Activated CD4-positive, alpha-beta T cell treated with anti-CD3 and anti-CD28 coated beads for 24 hours (primary cell): ENCODE results near the gene PSAP.
"Not testable (repeated sequence)": the region's sequence is repeated elsewhere in the genome, so short reads cannot be mapped to it uniquely, and the experiment has no call there.

ENCODE experiments used
- DNase-seq, 2 donors: peaks; one replicate each; pipeline ENCODE4 v3.0.0-alpha.2; 2020; ENCODE audit warnings: low read depth in 2 of 2

The PSAP gene

DNA sequence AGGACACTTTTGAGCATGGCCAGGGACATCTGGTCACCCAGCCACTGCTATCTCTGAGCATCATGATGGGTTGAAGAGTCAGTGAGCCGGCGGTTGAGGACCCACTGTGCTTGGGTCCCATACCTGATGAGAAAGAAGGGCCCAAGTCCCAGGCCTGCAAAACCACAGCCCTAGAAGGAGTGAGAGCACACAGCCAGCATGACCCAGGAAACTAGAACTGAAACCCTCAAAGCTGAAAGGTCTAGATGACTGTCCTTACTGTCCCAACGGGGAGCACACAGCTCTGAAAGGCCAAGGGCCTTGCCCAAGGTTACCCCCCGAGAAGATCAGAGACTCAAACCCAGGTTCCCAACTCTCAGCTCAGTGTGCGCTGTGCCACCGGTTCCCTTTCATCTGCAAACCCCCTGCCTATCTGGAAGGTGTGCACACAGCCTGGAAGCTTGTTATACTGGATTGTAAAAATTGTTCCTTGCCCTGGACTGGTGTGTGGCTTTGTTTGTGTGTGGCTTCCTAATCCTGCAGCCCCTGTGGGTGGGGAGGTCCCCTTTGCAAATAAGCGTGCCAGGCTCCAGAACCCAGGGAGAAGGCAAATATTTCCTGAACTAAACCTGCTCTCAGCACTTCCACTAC, 22.6 kb upstream of the PSAP start:
- no peak for DNase-seq

DNA sequence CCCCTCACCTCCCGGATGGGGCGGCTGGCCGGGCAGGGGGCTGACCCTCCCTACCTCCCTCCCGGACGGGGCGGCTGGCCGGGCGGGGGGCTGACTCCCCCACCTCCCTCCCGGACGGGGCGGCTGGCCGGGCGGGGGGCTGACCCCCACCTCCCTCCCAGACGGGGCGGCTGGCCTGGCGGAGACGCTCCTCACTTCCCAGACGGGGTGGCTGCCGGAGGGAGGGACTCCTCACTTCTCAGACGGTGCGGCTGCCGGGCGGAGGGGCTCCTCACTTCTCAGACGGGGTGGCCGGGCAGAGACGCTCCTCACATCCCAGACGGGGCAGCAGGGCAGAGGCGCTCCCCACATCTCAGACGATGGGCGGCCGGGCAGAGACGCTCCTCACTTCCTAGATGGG, 18.6 kb upstream of the PSAP start:
- not testable (repeated sequence) for DNase-seq

GRCh38 chr10:71868192-71868697, 17.2 kb upstream of the PSAP start:
- DNase-seq, result no peak

DNA sequence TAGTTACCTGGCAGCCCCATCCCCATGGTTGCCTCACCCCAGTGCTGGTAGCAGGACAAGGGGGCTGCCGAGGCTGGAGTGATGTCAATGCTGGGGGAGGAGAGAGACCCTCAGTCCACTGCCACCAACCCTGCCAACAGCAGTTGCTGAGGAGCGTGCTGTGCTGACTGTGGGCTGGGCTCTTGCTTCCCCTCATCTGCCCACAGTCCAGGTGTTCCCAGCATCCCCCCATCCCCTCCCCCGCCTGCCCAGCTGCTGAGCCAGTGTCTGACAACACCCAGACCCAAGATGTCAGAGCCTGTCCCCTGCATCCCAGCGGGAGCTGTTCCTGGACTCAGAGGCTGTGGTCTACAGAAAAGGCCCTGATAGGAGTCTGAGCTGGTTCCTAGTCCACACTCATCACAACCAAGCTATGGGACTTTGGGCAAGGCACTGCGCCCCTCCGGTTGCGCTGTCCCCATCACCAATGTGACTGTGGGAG, 14.6 kb upstream of the PSAP start:
- DNase-seq, result no peak

DNA sequence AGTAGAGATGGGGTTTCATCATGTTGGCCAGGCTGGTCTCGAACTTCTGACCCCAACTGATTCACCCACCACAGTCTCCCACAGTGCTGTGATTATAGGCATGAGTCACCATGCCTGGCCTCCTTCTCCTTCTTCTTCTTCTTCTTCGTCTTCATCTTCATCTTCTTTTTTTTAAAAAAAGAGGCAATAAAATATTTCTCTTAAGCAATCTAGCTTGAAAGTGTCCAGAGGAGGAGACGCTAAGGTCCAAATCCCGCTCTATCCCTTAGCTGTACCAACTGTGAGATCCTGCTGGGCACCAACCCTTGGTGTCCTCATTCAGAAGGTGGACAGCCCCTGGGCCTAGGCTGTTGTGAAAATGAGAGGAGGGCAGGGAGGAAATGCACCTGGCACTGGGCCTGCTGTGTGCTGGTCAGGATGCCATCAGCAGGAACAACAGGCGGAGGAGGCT, 13.9 kb upstream of the PSAP start:
- DNase-seq, result no peak

DNA sequence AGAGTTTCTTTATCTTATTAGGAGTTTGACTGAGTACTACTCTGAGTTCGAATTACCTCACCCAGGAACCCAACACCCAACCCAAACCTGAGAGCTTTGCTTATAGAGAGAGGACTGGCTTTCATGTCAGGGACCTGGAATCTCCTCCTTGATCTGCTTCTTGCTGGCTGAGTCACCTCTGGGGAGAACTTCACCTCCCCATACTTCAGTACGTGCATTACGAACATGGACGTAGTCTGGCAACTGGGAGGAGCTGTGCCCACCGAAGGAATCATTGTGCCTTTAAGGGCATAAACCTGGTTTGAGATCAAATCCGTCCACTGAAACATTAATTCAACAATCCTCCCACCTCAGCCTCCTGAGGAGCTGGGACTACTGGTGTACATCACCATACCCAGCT, 12.2 kb upstream of the PSAP start:
- no peak for DNase-seq

DNA sequence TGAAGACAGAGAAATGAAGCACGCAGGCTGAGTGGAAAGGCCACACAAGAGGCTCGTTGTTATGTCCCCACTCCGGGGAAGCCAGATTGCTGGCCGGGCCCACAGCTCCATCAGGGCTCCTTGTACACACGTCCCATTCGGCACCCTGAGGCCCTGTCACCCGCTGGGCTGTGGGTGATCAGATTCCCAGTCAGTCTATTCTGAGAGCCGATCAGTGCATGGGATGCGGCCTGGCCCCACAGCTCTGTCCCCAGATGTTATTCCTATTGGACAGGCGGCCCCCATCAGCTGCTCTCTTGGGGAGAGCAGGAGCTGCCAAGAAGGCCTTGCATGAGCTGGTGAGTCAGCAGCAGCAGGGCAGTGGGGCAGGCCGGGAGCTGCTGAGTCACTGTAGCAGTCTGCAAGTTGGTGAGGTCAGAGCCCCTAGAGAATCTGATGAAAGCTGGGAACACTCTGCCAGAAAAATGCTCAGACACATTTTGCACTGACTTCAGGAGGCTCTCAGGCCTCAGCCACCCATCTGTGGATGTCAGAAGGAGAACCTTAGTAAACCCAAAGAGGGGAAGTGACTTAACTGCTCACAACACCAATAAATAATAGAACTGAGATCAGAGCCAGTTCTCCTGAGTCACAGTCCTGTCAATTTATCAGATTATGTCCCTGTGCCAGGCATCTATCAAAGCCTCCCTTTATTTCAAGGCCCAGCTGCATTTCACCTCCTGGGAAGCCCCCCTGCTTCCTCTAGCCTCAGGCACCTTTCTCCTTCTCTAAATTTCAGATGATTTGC, 9.4 kb upstream of the PSAP start:
- no peak for DNase-seq

GRCh38 chr10:71857934-71858890, 7.2 kb upstream of the PSAP start:
- no peak for DNase-seq

DNA sequence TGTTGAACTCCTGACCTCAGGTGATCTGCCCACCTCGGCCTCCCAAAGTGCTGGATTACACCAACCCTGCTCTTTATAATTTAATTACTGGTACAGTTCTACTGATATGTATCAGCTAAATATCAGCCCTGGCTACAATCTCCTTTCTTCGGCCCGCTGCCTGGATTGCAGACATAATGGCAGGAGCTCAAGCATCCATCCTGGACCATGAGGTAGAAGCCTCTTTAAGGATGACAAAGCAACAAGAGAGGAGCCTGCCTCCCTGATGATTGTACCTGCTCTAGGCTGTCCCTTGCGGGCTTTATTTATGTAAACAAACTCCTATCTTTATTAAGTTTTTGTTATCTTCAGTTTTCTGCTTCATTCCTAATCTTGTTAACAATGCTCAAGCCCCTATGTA, 5.6 kb upstream of the PSAP start:
- no peak for DNase-seq

- no peak for DNase-seq
These were observed 3.0 kb upstream of the PSAP start for GRCh38 chr10:71854031-71854430.

- DNase-seq, result no peak
These were observed 1.4 kb upstream of the PSAP start for GRCh38 chr10:71852355-71852937.

GRCh38 chr10:71851465-71852095, 529 bp upstream of the PSAP start:
- not testable (repeated sequence) for DNase-seq

DNA sequence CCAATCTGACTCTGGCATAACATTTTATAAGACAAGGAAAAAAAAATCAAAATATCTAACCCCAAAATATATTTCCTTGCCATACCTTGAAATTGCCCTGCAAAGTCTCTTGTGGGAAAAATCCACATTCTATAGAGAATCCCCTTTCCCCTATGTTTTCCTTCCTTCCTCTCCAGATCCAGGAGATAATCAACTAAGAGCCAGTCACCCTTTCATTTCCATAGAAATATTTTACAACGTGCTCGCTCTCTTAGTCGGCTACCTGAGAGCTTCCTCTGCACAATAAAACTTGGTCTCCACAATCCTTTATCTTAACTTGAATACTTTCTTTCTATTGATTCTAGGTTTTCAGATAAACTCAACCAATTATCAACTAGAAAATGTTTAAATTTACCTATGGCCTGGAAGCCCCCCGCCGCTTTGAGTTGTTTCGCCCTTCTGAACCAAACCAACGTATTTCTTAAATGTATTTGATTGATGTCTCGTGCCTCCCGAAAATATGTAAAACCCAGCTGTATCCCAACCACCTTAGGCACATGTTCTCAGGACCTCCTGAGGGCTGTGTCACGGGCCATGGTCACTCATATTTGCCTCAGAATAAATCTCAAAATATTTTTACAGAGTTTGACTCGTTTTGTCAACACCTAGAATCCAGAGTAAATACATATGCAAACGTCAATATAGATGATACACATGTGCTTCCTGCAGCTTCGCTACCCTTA, 869 bp downstream of the PSAP start:
- no peak for DNase-seq

DNA sequence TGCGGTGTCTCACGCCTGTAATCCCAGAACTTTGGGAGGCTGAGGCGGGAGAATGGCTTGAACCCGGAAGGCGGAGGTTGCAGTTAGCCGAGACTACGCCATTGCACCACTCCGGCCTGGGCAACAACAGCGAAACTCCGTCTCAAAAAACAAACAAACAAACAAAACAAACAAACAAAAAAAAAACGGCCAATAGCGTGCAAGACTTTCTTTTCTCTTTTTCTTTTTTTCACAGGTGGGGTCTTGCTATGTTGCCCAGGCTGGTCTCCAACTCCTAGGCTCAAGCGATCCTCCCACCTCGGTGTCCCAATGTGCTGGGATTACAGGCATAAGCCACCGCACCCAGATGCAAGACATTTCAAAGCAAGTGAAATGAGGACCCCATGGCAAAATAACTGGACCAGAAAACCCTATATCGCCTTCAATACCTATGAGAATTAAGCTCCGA, 1.6 kb downstream of the PSAP start:
- DNase-seq, result no peak

DNA sequence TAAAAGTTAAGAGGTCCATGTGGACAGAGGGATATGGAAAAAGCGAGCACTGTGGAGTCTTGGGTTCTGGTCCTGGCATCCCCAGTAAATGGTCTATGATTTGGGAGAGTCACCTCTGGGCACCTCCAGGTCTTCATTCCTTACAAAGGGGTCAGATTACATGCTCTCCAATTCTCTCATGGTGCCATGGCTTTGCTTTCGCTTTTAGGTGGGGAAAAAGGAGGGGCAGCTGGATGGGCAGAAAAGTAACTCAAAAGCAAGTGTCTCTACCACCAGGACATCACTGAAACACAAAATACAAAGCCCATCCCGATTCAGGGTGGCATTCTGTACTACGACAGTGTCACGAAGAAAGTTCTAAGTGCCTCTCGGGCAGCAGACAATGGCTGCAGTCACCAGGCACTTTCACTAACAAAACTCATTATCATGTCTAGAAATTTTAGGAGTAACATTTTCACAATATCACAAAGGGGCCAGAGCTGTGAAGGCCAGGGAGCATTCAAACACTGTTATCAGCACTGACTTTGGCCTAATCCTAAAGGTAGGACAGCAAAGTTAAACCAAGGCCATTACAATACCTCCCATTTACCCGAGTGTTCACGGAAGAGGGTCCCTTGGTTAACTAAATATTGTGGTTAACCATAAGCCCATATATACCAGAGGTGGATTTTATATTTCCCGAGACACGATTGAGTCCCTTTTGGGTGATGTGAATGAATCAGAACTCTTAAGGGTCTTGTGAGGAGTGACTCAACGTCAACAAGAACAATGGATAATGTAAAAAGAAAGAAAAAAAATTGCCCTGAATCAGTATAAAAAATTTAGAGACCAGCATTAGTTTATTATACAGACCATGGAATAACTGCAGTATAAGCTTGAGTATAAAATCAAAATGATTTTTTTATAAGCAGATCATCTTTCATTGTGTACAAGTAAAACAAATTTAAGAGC, 2.5 kb downstream of the PSAP start:
- DNase-seq, result no peak

- DNase-seq, result no peak
These were observed 3.6 kb downstream of the PSAP start for GRCh38 chr10:71847418-71847817.

DNA sequence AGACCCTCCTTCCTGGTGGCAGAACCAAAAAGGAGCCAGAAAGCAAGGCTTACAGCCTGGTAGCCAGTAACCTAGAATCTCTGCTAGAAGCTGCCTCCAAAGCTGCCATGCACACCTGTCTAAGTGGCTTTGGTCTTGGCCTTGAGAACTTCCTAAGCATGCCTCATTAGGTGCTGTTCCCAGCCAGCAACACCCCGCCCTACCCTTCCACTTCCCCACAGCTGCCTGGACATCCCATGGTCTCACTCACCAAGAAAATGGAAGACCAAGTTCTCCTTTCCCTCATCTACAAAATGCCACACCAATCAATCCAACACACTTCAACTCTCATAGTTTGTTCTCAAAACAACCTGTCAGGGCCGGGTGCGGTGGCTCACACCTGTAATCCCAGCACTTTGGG, 4.2 kb downstream of the PSAP start:
- no peak for DNase-seq

GRCh38 chr10:71845410-71846405, 5.3 kb downstream of the PSAP start:
- no peak for DNase-seq
